AG20443 (cell line): Measurements from ENCODE around the gene ATXN2L.
A peak's percentile ranks its signal among the peaks of the same experiment; 100 is the strongest.
"Not testable (repeated sequence)": the region's sequence is repeated elsewhere in the genome, so short reads cannot be mapped to it uniquely, and the experiment has no call there.

Experiments used
- DNase-seq: peaks from one replicate; pipeline ENCODE4 v3.0.0; 2012; ENCODE audit warnings: low spot score, mixed read lengths

Gene ATXN2L

GRCh38 chr16:28822520-28823290 lies at the start of gene ATXN2L:
Gene ATXN2L (plus strand): TSS chr16:28822999. CDS start chr16:28823260, 261 bp downstream.
- peak; percentile 97 for DNase-seq

DNA sequence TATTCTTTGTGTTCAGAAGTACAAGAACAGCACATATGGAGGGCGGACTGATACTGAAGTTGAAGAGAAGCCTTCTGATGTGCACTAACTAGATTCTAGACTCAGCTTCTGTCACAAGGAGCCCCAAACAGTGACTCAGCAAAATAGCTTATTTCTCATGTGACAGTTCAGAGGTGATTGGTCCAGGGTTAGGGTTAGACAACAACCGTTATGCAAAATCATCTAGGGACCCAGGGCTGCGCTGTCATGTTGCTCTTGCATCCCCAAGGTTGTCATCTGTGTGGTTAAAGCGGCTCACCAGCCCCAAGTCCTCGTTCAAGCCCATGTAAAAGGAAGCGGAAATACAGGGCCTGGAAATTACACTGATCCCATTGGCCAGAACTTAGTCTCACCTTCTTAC lies 41.1 kb upstream of the ATXN2L start:
- not testable (repeated sequence) for DNase-seq

DNA sequence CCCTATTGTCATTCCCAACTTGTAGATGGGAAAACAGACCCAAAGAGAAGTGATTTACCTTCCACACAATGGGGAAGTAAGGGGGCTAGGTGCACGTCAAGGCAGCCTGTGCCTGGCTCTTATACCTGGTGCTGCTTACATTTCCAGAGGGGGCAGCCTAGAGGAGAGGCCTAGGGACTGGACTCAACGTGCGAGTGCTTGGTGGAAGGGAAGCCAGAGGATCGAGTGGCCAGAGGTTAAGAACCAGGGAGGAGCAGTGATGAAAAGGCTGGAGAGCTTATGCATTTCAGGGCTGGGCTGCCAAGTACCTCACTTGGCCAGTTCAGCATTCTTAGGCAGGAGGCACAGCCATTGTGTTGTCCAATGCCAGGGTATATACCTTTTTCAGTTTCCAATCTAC lies 40.4 kb upstream of the ATXN2L start:
- DNase-seq: not testable (repeated sequence)

DNA sequence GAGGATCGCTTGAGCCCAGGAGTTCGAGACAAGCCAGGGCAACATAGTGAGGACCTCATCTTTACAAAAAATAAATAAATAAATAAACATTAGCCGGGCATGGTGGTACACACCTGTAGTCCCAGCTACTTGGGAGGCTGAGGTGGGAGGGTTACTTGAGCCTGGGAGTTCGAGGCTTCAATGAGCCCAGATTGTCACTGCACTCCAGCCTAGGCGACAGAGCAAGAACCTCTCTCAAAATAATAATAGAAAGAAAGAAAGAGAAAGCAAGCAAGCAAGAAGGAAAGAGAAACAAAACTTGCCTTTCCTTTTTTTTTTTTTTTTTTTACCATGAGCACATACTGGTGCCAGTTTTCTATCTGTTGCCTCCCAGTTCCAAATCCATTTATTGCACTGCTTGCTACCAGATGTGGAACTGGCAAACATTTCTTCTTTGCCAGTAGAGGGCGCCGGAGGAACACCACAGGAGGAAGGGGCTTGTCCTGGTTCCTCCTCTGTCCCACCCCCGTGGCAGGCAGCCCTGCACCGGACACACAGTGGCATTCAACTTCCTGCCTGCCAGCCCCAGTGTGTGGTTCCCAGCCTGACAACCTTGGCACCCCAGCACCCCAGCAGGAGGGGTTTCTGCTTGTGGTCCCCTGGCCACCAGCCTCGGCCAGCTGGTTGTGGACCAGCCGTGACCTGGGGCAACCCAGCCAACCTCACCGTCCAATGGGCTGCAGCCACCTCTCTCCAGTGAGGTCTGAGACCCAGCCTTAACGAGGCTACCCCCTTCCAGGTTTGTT lies 20.4 kb upstream of the ATXN2L start:
- DNase-seq: not testable (repeated sequence)

DNA sequence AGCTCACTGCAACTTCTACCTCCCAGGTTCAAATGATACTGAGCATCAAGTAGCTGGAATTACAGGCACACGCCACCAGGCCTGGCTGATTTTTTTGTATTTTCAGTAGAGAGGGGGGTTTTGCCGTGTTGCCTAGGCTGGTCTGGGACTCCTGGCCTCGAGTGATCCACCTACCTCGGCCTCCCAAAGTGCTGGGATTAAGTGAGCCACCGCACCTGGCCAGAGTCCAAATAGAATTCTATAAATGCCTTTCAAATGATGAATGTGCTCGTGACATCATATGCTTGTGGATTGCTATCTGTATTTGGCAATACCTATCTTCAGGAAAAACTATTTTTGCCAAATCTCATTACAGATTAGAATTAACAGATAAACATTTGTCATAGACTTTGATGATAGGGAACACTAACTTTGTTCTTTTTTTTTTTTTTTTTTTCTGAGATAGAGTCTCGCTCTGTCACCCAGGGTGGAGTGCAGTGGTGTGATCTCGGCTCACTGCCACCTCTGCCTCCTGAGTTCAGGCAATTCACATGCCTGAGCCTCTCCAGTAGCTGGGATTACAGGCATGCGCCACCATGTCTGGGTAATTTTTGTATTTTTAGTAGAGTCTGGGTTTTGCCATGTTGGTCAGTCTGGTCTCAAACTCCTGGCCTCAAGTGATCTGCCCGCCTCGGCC lies 15.2 kb upstream of the ATXN2L start:
- DNase-seq: not testable (repeated sequence)

DNA sequence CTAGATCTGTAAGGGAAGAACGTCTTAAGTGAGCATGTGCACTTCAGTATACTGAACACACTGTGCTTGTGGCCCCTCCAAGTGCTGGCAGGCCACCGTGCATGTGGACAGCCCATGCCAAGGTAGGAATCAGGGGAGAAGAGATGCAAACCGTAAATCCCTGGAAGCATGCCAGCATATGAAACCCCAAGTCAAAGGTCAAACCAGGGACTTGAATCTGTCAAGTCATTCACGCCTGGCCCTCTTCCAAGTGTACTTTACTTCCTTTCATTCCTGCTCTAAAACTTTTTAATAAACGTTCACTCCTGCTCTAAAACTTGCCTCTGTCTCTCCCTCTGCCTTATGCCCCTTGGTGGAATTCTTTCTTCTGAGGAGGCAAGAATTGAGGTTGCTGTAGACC lies 2.8 kb upstream of the ATXN2L start:
- DNase-seq: no peak

- DNase-seq: not testable (repeated sequence)
Measured at GRCh38 chr16:28820546-28820945, 2.3 kb upstream of the ATXN2L start.

GRCh38 chr16:28821874-28822519 lies 802 bp upstream of the ATXN2L start:
- DNase-seq: no peak

GRCh38 chr16:28823291-28823872 lies 583 bp downstream of the ATXN2L start:
- no peak for DNase-seq

DNA sequence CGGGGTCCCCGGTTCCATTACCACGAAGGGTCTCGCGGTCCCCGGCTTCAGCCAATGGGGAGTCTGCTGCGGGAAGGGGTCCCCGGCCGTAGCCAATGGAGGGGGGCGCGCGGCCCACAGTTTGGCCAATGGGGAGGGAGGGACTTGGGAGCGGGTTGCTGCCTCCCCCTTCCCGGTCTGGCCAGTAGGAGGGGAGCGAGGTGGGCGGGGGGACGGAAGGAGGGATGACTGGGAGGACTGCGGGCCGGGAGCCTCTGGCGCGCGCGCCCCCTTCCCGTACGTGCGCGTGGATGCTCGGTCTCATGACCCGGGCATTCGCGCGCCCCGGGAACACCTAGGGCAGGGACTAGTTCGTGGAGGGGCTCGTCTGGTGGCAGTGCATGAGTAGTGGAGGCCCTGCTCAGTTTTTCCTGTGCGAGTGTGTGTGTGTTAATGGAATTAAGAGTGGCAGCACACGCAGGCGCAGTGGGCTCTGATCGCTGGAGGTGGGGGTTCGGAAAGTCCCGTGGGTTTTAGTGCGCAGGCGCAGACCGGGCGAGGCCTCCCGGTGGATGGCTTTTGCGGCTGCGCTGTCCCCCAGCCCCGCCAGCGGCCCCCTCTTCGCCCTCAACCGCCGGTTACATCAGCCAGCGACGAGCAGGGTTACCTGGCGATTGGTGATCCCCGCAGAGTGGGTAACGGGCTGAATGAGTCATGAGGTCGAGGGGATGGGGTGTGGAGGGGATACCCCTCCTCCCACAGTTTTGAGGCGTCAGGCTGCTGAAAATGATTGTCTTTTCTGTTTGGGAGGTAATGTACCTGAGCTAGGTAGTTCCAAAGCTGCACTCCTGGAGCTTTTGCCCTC lies 1.3 kb downstream of the ATXN2L start:
- DNase-seq: peak; percentile 98

GRCh38 chr16:28824717-28824973 lies 1.8 kb downstream of the ATXN2L start:
- no peak for DNase-seq

DNA sequence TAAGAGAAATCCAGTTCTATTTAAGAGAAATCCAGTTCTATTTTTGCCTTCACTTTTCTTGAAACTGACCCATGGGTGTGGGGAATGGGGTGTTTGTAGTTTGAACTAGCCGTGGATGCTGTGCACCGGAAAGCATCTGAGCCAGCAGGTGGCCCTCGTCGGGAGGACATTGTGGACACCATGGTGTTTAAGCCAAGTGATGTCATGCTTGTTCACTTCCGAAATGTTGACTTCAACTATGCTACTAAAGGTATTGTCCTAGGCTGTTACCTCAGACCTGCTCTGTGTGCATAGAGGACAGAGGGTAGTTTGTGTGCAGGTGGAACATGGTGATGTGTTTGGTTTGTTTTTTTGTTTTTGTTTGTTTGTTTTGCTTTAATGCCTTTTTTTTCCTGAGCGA lies 3.3 kb downstream of the ATXN2L start:
- no peak for DNase-seq

- no peak for DNase-seq
Measured at GRCh38 chr16:28829747-28830146, 6.9 kb downstream of the ATXN2L start.

GRCh38 chr16:28830531-28830930 lies 7.7 kb downstream of the ATXN2L start:
- no peak for DNase-seq

GRCh38 chr16:28834349-28834748 lies 11.6 kb downstream of the ATXN2L start:
- DNase-seq: no peak

GRCh38 chr16:28834873-28835863 lies 12.4 kb downstream of the ATXN2L start:
- no peak for DNase-seq

DNA sequence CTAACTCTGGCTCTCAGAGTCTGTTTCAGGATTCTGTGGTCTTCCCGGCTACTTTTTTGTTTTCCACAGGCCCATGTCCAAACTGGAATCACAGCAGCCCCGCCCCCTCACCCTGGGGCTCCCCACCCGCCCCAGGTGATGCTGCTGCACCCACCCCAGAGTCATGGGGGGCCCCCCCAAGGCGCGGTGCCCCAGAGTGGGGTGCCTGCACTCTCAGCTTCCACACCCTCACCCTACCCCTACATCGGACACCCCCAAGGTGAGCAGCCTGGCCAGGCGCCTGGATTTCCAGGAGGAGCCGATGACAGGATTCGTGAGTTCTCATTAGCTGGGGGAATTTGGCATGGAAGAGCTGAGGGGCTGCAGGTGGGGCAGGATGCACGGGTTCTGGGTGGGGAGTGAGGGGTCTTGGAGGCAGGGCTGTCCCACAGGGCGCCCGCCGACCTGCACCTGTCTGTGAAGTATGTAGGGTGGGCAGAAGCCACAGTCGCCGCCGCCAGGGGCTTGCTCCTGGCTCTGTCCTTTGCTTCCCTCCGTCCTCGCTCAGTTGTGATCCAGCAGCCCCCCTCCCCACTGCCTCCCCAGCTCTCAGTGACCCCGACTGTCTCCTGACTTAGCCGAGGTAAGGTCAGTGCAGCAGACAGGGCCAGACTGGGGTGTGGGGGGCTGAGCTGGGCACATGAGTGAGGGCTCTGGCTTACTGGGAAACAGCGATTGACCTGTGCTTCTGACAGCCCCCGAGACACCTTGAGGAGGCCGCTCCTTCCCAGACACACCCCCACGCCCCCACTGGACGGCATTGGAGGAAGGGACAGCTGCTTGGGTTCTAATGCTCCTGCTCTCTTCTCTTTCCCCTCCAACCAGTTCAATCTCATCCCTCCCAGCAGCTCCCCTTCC lies 13.3 kb downstream of the ATXN2L start:
- DNase-seq: no peak

GRCh38 chr16:28836761-28837064 lies 13.9 kb downstream of the ATXN2L start:
- DNase-seq: no peak
